HPDE6-E6E7 (cell line): ENCODE measurements around the gene ALDOC.

Source experiments
- DNase-seq: peaks from one replicate; pipeline ENCODE4 v3.0.0; 2011; ENCODE audit warnings: missing footprints; ENCODE audit errors: extremely low spot score

Gene ALDOC

GRCh38 chr17:28552176-28552999 is 24.3 kb downstream of the ALDOC start, which contains the start of gene UNC119:
Gene UNC119 (minus strand): TSS chr17:28552624. CDS start chr17:28552557, 67 bp downstream.
- peak; percentile 84 for DNase-seq

- peak; percentile 32 for DNase-seq
These were observed 25.1 kb downstream of the ALDOC start for GRCh38 chr17:28551421-28552175.

- no peak for DNase-seq
These were observed 25.8 kb downstream of the ALDOC start for GRCh38 chr17:28550858-28551257.

GRCh38 chr17:28549236-28550132 is 27.2 kb downstream of the ALDOC start:
- DNase-seq, result no peak

- DNase-seq, result no peak
These were observed 28.1 kb downstream of the ALDOC start for GRCh38 chr17:28548417-28549130.

GRCh38 chr17:28547623-28548416 is 28.9 kb downstream of the ALDOC start:
- peak; percentile 74 for DNase-seq

GRCh38 chr17:28547096-28547622 is 29.5 kb downstream of the ALDOC start:
- DNase-seq, result no peak

- no peak for DNase-seq
These were observed 30.8 kb downstream of the ALDOC start for GRCh38 chr17:28545787-28546415.

- DNase-seq, result no peak
These were observed 31.6 kb downstream of the ALDOC start for GRCh38 chr17:28545141-28545503.

- no peak for DNase-seq
These were observed 32.1 kb downstream of the ALDOC start for GRCh38 chr17:28544402-28545140.

GRCh38 chr17:28541439-28541838 is 35.3 kb downstream of the ALDOC start:
- DNase-seq, result no peak

GRCh38 chr17:28540231-28540630 is 36.5 kb downstream of the ALDOC start:
- DNase-seq, result no peak

GRCh38 chr17:28538296-28538895 is 38.3 kb downstream of the ALDOC start:
- DNase-seq, result no peak

- DNase-seq, result no peak
These were observed 39.5 kb downstream of the ALDOC start for GRCh38 chr17:28537219-28537610.

GRCh38 chr17:28536532-28537218 is 40.0 kb downstream of the ALDOC start:
- no peak for DNase-seq

- DNase-seq, result no peak
These were observed 41.8 kb downstream of the ALDOC start for GRCh38 chr17:28534740-28535375.

GRCh38 chr17:28533091-28533807 is 43.4 kb downstream of the ALDOC start:
- peak; percentile 60 for DNase-seq
